GM21526 (cell line): ENCODE measurements around the gene CYSTM1.
A peak's percentile ranks its signal among the peaks of the same experiment; 100 is the strongest.
"Not testable (repeated sequence)": the region's sequence is repeated elsewhere in the genome, so short reads cannot be mapped to it uniquely, and the experiment has no call there.

Experiments
- ATAC-seq: cut with Tn5 transposase; IDR thresholded peaks from one replicate; pipeline ENCODE4 v1.9.1; 2021; ENCODE audit warnings: moderate library complexity; ENCODE audit not compliant: unreplicated experiment, low FRiP score

Gene CYSTM1

DNA sequence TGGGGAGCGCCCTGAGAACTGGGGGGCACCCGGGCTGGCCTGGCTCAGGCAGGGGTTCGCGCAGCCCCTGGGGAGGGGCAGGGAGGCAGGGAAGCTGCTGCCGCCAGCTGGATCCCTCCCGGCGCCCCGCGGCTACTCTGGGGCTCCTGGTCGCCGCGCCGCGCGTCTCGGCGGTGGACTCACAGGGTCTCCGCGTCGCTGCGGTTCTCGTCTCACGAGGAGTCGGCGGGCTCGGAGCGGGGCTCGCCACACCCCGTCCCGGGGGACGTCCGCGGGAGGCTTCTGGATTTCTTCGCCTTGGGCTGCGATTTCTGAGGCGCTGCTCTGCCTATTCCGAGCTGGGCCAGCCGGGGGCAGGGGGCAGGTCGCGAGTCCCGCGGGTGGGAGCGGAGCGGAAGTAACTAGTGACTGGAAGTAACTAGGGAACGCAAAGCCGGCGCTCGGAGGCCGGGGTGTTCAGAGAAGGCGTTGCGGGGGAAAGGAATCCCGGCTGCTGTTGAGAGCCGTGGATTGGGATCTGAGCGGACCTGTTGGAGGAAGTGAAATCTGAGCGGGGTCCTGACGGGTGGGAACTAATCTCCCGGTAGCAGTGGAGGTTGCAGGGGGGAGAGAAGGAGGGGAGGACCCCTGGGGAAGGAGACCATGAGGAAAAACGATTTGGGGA is 511 bp downstream of the CYSTM1 start:
- ATAC-seq: peak; percentile 40

DNA sequence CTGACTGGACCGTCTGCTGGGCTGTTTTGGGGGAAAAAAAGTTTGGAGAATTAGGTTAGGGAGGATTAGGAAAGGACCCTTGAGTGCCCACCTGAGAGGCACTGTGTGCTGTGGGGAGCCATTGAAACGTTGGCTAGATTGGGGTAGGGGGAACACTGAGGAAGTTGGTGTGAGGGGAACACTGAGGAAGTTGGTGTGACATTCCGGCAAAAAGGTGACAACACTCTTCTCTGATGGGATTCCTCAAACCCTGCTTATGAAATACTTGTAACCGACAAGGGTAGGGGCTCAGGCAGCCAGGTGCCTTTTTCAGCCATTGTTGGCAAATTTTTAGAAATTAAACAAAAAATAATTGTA is 1.0 kb downstream of the CYSTM1 start:
- no peak for ATAC-seq

DNA sequence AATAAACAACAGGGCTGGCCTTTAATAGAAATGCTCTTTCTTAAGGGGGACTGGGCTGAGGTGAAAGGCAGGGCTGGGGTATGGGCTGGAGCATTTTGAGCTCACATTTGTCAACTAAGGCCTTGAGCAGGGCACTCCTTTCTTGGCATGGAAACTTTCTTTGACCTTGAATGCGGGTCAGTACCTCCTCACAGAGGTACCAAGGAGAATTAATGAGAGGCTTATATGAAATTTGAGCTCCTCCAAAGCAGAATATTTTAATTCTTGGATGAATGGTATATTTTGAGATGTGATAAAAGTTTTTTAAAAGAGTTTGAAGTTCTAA is 3.1 kb downstream of the CYSTM1 start:
- ATAC-seq: no peak

- ATAC-seq: no peak
Measured at GRCh38 chr5:140178482-140179116, 3.6 kb downstream of the CYSTM1 start.

- peak; percentile 74 for ATAC-seq
Measured at GRCh38 chr5:140181002-140181483, 6.1 kb downstream of the CYSTM1 start.

DNA sequence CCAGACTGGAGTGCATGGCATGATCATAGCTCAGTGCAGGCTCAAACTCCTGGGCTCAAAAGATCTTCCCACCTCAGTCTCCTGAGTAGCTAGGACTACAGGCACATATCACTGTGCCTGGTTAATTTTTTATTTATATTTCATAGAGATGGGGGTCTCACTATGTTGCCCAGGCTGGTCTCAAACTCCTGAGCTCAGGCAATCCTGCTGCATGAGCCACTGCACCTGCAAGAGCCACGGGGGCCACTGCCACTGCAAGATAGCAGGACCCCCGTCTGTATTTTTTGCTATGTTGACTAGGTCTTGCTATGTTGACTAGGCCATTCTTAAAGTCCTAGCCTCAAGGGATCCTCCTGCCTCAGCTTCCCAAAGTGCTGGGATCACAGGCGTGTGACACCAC is 6.5 kb downstream of the CYSTM1 start:
- no peak for ATAC-seq

DNA sequence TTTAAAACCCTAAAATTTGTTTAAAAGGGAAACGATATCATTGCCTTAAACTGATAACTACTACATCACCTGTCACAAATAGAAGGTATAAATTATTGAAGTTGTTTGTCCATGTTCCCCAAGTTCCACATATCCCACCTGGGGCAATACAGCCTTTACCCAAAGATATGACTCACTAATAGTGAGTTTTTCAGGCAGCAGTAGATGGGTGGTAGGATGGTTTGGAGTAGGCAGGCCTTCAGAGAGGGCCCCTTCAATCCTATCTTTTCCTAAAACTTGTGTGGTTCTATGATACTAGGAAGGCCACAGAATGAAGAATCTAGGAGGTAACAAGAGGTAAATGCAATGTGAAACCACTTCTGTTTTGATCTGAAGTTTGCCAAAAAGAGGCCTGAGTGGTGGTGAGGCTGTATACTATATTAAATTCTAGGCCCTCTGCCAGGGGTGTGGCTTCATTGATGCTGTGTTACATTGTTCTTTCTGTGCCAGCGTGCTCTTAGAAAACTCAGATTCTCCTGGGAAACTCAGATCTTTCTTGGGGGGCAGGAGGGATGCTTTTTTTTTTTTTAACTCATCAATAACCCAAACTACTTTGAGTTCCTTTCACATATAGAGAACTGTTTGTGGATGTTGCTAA is 7.2 kb downstream of the CYSTM1 start:
- no peak for ATAC-seq

GRCh38 chr5:140182803-140183367 is 7.9 kb downstream of the CYSTM1 start:
- no peak for ATAC-seq

DNA sequence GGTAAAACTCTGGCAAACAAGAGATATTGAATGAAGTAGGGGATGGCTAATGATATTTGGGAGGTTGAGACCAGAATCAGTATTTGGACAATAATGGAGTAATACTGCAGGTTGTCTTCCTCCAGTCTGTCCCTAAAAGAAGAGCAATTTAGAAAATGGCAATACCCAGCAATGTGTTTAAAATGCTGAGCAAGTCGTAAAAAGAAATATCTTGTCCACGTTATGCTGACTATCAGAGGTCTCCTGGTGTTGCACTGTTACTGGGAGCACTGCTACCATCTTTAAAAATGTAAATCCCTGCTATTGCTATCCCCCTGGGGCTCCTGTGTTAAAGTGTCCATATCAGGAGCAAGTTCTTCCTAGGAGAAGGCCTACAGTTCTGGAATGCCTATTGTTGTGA is 10.4 kb downstream of the CYSTM1 start:
- no peak for ATAC-seq

GRCh38 chr5:140186267-140186671 is 11.3 kb downstream of the CYSTM1 start:
- ATAC-seq: no peak

DNA sequence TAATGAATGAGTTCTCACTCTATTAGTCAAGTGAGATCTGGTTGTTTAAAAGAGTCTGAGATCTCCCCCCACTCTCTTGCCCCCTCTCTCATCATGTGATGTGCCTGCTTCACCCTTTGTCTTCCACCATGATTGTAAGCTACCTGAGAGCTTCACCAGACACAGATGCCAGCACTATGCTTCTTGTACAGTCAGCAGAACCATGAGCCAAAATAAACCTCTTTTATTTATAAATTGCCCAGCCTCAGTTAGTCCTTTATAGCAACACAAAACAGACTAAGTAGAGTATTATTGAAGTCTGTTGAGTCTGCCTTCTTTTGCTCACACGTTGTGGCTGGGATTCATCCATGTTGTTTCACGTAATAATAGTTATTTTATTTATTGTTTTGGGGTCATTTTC is 14.3 kb downstream of the CYSTM1 start:
- no peak for ATAC-seq

DNA sequence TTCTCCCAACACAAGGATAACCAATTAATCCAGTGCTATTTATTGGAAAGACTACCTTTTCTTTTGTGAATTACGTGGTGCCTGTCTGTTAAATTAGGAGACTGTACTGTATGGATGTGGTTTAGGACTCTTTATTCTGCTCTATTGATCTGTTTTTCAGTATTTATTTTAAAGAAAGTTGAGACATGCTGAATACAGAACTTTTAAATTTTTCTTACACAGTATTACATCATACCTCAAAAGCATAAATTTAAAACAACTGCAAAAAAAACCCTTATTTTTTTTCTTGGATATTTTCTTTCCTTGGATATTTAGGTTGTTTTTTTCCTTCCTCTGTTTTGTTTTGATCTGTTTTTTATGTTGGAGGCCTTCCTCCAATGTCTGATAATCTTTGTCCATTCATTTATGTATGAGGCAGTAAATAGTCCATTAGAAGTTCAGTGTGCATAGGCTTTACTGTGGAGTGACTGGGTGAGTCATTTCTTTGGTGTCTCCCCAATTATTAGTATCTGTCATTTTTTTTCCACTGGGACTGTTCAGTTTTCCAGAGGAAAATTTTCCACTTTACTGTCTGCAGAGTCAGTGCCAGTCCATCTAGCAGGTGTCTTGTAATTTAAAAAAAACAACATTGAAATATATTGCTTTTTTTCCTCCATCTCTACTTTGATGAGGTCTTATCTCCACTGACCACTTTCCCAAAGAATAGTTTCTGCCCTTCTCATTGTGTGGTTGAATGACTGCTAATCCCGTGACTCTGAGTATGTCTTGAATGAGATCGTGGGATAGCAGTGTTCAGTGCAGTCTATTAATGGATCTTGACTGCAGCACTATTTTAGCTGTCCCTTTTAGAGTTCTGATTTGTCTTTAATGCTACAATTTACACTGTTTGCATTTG is 15.2 kb downstream of the CYSTM1 start:
- no peak for ATAC-seq

DNA sequence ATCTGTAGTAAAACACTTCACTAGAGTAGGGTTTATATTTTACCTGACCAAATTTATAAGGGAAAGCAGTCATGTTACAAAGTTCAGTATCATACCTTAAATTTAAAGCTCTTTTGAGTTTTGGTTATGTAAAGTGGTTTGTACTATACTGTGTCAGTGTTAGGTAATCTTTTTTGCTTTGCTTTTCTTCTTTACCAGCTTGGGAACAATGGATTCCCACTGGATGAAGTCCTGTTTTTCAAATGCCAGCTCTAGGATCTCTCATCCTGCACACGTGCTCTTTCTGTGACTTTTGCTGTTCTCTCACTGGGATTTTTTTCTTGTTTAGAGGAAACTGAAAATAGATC is 15.9 kb downstream of the CYSTM1 start:
- ATAC-seq: no peak

GRCh38 chr5:140192715-140193430 is 17.9 kb downstream of the CYSTM1 start:
- no peak for ATAC-seq

DNA sequence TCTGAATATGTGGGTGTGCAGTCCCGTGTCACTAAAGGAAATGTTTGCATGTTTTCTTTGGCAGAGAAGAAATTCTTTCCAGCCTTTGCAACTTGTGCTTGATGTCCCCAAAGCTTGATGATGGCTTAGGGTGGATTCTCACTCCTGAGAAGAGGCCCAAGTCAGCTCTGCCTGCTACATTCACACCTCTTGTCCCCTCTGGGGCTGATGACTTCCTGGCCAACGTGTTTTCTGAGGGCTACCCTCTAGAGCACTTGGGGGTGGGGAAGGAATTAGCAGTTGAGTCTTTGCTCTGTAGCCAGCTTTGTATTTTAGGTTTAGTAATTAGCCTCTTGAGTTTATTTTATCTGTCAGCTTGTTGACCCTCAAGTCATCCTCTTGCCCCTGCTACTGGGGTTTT is 19.7 kb downstream of the CYSTM1 start:
- no peak for ATAC-seq

GRCh38 chr5:140196115-140196814 is 21.3 kb downstream of the CYSTM1 start:
- no peak for ATAC-seq

GRCh38 chr5:140197023-140197422 is 22.0 kb downstream of the CYSTM1 start:
- ATAC-seq: no peak

GRCh38 chr5:140198915-140199314 is 23.9 kb downstream of the CYSTM1 start:
- ATAC-seq: not testable (repeated sequence)

DNA sequence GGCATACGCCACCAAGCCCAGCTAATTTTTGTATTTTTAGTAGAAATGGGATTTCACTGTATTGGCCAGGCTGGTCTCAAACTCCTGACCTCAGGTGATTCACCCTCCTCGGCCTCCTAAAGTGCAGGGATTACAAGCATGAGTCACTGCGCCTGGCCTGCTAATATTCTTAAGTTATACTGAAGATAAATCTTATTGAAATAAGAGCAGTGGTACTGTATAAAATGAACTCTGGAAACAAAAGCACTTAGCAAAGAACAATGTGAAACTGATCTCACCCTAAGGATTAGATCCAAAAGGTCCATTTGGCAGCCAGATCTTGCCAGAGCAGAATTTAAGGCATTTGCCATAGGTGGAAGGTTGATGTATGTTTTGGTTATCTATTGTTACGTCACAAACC is 27.1 kb downstream of the CYSTM1 start:
- ATAC-seq: no peak

DNA sequence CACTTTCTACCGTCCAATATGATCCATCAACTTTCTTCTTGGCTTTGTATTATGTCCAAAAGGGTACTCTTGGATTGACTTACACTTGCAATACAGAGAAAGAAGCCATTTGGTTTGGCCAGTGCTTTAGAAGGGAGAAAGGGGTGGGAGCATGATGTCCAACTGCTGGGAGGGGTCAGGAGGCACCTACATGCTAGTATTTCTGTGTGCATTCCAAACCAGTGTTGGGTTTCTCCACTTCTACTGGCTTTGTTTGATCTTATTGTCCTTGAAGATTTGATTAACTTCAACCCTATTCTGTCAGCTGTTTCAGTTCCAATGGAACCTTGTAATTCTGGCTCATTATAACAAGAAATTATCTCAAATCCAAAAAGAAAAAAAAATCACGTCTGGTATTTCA is 27.6 kb downstream of the CYSTM1 start:
- ATAC-seq: no peak
